Glutamatergic neuron (in vitro differentiated cells): ENCODE results near the gene FUT6. TPM values are rescaled to one million over a fixed set of nuclear protein-coding genes. Genes with fewer than 3 reads are reported as not detected.

Source experiments
- DNase-seq: peaks from one replicate; pipeline ENCODE4 v3.0.0; 2022
- H3K27ac Mint-ChIP-seq: one replicate; pipeline ENCODE4 v1.8.0; 2020; ENCODE audit warnings: mild to moderate bottlenecking, mixed read lengths, inconsistent platforms; ENCODE audit not compliant: unreplicated experiment
- H3K27me3 Mint-ChIP-seq: one replicate; pipeline ENCODE4 v1.8.0; 2020; ENCODE audit warnings: mild to moderate bottlenecking, moderate library complexity, mixed read lengths, inconsistent platforms; ENCODE audit not compliant: unreplicated experiment
- H3K36me3 Mint-ChIP-seq: one replicate; pipeline ENCODE4 v1.8.0; 2020; ENCODE audit warnings: mild to moderate bottlenecking, mixed read lengths, inconsistent platforms; ENCODE audit not compliant: unreplicated experiment
- H3K4me1 Mint-ChIP-seq: one replicate; pipeline ENCODE4 v1.8.0; 2020; ENCODE audit warnings: mild to moderate bottlenecking, low read depth, mixed read lengths, inconsistent platforms; ENCODE audit not compliant: unreplicated experiment
- H3K4me3 Mint-ChIP-seq: one replicate; pipeline ENCODE4 v1.8.0; 2020; ENCODE audit warnings: mild to moderate bottlenecking, mixed read lengths, inconsistent platforms; ENCODE audit not compliant: unreplicated experiment
- H3K9me3 Mint-ChIP-seq: one replicate; pipeline ENCODE4 v1.8.0; 2020; ENCODE audit warnings: mild to moderate bottlenecking, moderate library complexity, mixed read lengths, inconsistent platforms; ENCODE audit not compliant: unreplicated experiment
- total RNA-seq: library from RNA; stranded (reverse); fragmentation: NEBNext Ultra II Directional; extraction: Animal tissue kit (Norgen Biotek cat#: 25700); gene quantifications from one replicate; pipeline ENCODE4 v1.2.1, GENCODE V29; 2021; ENCODE audit not compliant: unreplicated experiment
- TF ChIP-seq, protein P1 (sequence below): fragments of 200-600 bp; sonication (generic); IDR thresholded peaks from one replicate; pipeline ENCODE4 v1.5.0; 2021; ENCODE audit not compliant: partially characterized antibody, unreplicated experiment

The FUT6 gene
- total RNA-seq, 1 donor from 2014 or later: not detected

DNA sequence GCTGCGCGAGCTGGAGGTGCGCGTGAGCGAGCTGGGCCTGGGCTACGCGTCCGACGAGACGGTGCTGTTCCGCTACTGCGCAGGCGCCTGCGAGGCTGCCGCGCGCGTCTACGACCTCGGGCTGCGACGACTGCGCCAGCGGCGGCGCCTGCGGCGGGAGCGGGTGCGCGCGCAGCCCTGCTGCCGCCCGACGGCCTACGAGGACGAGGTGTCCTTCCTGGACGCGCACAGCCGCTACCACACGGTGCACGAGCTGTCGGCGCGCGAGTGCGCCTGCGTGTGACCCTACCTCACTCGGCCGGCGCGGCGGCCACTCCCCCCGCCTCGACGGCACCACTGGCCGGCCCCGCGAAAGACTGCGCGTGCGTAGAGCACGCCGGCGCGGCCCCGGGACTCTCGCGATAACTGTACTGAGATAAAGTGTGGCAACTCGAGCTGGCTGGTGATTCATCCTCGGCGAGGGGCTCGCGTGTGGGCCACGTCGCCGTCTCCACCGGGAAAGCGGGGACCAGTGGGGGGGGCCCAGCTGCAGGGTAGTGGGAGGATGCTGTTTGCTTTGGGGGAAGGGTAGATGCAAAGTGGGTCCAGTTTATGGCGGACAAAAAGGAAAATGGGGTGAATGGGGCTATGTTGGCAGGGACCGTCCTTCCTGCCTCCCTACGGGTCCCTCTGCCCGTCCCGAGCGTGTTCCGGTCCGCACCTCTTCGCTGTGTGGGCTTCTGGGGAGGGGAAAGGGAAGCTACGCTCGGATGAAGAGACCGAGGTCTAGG lies 11.4 kb downstream of the FUT6 start:
- Mint-ChIP-seq H3K36me3 (no peaks in the 10 kb centered on the region), H3K27me3 (peaks cover 8% of the 10 kb centered on the region)

DNA sequence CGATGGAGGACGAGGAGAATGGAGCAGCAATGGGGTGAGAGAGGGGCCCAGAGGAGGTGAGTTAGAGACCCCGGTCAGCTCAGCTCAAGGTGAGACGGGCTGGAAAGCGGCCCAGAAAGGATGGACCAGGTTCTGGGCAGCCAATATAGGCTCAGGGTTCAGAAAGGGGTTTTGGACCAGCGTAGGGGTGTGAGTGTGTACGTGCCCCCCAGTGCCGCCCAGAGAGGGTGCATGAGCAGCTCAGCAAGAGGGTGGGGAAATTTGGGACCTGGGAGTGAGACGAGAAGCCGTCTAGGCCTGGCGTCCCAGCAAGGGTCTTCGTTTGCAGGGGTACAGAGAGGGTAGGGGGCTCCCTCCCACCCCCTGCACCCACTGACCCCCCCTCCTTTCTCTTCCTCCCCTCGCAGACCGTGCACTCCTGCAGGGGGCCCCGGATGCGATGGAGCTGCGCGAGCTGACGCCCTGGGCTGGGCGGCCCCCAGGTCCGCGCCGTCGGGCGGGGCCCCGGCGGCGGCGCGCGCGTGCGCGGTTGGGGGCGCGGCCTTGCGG lies 12.1 kb downstream of the FUT6 start:
- Mint-ChIP-seq H3K27me3 (peaks cover 8% of the 10 kb centered on the region), H3K36me3 (no peaks in the 10 kb centered on the region), H3K9me3 (peaks cover 8% of the 10 kb centered on the region), H3K4me1 (no peaks in the 10 kb centered on the region), H3K27ac (peak overlapping the region; percentile 52), H3K4me3 (peak overlapping the region; percentile 91)
- DNase-seq: no peak
- TF ChIP-seq, protein P1, sequence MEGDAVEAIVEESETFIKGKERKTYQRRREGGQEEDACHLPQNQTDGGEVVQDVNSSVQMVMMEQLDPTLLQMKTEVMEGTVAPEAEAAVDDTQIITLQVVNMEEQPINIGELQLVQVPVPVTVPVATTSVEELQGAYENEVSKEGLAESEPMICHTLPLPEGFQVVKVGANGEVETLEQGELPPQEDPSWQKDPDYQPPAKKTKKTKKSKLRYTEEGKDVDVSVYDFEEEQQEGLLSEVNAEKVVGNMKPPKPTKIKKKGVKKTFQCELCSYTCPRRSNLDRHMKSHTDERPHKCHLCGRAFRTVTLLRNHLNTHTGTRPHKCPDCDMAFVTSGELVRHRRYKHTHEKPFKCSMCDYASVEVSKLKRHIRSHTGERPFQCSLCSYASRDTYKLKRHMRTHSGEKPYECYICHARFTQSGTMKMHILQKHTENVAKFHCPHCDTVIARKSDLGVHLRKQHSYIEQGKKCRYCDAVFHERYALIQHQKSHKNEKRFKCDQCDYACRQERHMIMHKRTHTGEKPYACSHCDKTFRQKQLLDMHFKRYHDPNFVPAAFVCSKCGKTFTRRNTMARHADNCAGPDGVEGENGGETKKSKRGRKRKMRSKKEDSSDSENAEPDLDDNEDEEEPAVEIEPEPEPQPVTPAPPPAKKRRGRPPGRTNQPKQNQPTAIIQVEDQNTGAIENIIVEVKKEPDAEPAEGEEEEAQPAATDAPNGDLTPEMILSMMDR: no peak

More for the DNA sequence above, 11.4 kb downstream of the FUT6 start:
- Mint-ChIP-seq H3K27ac (peak overlapping the region; percentile 94), H3K4me1 (no peaks in the 10 kb centered on the region), H3K4me3 (peak overlapping the region; percentile 87), H3K9me3 (peaks cover 8% of the 10 kb centered on the region)
- TF ChIP-seq, protein P1: no peak
- peak; percentile 96 for DNase-seq

DNA sequence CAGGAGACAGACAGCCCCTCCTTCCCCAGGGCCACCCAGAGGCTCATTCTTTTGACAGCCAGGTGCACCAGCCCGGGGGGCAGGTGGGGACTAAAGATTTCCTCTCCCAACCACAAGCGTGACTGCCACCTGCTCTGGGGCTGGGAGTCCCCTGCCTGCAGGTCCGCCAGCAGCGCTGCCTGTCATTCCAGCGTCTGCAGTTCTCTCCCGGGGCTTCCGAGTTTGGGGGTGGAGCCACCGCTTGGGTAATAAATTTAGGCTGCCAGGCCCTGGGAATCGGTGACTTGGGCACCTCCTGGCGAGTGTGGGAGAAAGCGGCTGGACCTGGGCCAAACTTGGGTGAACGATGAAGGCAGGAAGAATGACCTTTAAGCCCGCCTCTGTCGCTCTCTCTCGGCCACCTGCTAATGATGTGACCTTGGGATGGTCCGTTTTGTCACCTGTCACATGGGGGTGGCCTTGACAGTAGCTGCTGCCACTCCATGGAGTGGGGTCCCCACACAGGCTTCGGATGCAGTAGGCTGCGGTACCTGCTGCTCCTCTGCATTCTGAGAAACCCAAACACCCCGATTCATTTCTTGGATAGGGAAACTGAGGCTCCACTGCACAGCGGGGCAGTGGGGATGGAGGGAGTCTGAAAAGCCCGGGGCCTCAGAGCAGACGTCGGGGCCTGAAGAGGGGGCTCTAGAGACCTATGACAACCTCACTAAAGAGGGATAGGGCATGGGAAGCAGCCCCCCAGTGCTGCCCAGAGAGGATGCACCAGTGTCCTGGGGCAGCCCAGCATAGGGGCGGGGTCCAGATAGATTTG lies 12.8 kb downstream of the FUT6 start:
- H3K4me3 Mint-ChIP-seq: peak overlapping the region; percentile 91
- H3K36me3 Mint-ChIP-seq: no peaks in the 10 kb centered on the region
- peak; percentile 73 for DNase-seq
- no peaks in the 10 kb centered on the region for H3K4me1 Mint-ChIP-seq
- peaks cover 8% of the 10 kb centered on the region for H3K9me3 Mint-ChIP-seq
- H3K27me3 Mint-ChIP-seq: peaks cover 8% of the 10 kb centered on the region
- TF ChIP-seq, protein P1: no peak
- H3K27ac Mint-ChIP-seq: peak overlapping the region; percentile 52

DNA sequence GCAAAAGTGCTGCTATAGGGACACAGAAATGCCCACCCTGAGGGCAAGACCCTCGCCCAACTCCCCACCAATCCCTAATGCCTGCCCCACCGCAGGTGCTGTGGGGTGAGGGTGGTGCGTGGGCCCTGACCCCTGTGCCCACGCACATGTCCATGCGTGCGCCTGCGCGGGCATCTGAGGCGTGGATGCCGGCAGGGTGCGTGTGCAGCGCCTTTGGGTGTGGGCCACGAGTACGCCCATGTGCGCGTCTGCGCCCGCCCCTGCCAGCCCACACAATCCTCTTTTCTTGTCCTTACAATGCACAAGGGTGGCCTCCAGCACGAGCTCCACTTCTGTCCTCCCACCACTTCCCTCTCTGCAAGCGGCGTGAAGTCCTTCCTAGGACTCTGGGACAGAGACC lies 14.3 kb downstream of the FUT6 start:
- H3K4me1 Mint-ChIP-seq: no peaks in the 10 kb centered on the region
- TF ChIP-seq, protein P1: no peak
- H3K27me3 Mint-ChIP-seq: peaks cover 10% of the 10 kb centered on the region
- no peak for DNase-seq
- H3K4me3 Mint-ChIP-seq: no peak overlapping the region
- no peaks in the 10 kb centered on the region for H3K36me3 Mint-ChIP-seq
- H3K9me3 Mint-ChIP-seq: peaks cover 14% of the 10 kb centered on the region
- no peak overlapping the region for H3K27ac Mint-ChIP-seq
